Lung (tissue), 12 donors: ENCODE results near the gene ITGAE. TPM values are rescaled to one million over a fixed set of nuclear protein-coding genes. Genes with fewer than 3 reads are reported as not detected.

Source experiments
- ATAC-seq: fragments of 200-7000 bp; cut with Tn5 transposase; one replicate; pipeline ENCODE4 v1.9.1; 2020; ENCODE audit warnings: moderate number of reproducible peaks; ENCODE audit not compliant: insufficient read depth, low FRiP score
- DNase-seq, 3 donors: peaks; one replicate each; pipeline ENCODE4 v3.0.0-alpha.2; 2013 to 2017
- H3K27ac ChIP-seq, 2 donors: one replicate each; pipeline ENCODE4 v1.5.1; 2013; ENCODE audit warnings: mild to moderate bottlenecking in 2 of 2, moderate library complexity in 2 of 2, control low read depth in 1 of 2, inconsistent platforms in 1 of 2, low read depth in 1 of 2, low read length in 1 of 2
- H3K27me3 ChIP-seq, 3 donors: one replicate each; pipeline ENCODE4 v1.5.1; 2013; ENCODE audit warnings: low read length in 2 of 3; ENCODE audit not compliant: control insufficient read depth in 3 of 3, insufficient read depth in 3 of 3
- H3K36me3 ChIP-seq, 4 donors: one replicate each; pipeline ENCODE4 v1.5.1; 2013; ENCODE audit warnings: low read length in 4 of 4, mild to moderate bottlenecking in 1 of 4, moderate library complexity in 1 of 4; ENCODE audit not compliant: control insufficient read depth in 4 of 4, insufficient read depth in 4 of 4
- H3K4me1 ChIP-seq, 5 donors: one replicate each; pipeline ENCODE4 v1.5.1; 2013; ENCODE audit warnings: low read length in 5 of 5, mild to moderate bottlenecking in 2 of 5, moderate library complexity in 1 of 5; ENCODE audit not compliant: control insufficient read depth in 5 of 5, insufficient read depth in 5 of 5
- H3K4me3 ChIP-seq: one replicate; pipeline ENCODE4 v1.5.1; 2013; ENCODE audit warnings: mild to moderate bottlenecking, control low read depth, moderate library complexity
- H3K9ac ChIP-seq, 2 donors: one replicate each; pipeline ENCODE4 v1.5.1; 2013; ENCODE audit warnings: low read length in 2 of 2, control low read depth in 1 of 2; ENCODE audit not compliant: insufficient read depth in 1 of 2
- H3K9me3 ChIP-seq, 4 donors: one replicate each; pipeline ENCODE4 v1.5.1; 2013; ENCODE audit warnings: low read length in 3 of 4, mild to moderate bottlenecking in 1 of 4, moderate library complexity in 1 of 4; ENCODE audit not compliant: control insufficient read depth in 4 of 4, insufficient read depth in 3 of 4
- WGBS, 2 donors: extraction: QIAGEN DNeasy Blood & Tissue Kit; methylation state at CpG; one replicate each; pipeline ENCODE4 v1.1.7; 2013; 5-methylcytosine and 5-hydroxymethylcytosine counted together
- polyA plus RNA-seq, 2 donors: library from polyadenylated mRNA; stranded (reverse); fragments of 200-250 nt; gene quantifications; one replicate each; pipeline ENCODE4 v1.2.1, GENCODE V29; 2013
- total RNA-seq, 2 donors: library from RNA; depleted of rRNA in 1 of 2; stranded (reverse); fragments of >200 nt in 1 of 2; gene quantifications; one replicate each; pipeline ENCODE4 v1.2.1, GENCODE V29; 2014 to 2021
- TF ChIP-seq, protein P1 (sequence below): IDR thresholded peaks from 2 replicates; pipeline ENCODE4 v1.5.1; 2012; ENCODE audit warnings: mild to moderate bottlenecking; ENCODE audit errors: control extremely low read depth, extremely low read depth
- donor health status: control.
- donor health status: control.
- donor health status: Bipolar disorder and iron deficiency.
- donor health status: healthy.
- donor health status: DM: yes; HTN: yes; CAD: no.

The ITGAE gene
- total and polyA plus RNA-seq, 4 donors = 16.8 to 37.3 (median 27.6) TPM

DNA sequence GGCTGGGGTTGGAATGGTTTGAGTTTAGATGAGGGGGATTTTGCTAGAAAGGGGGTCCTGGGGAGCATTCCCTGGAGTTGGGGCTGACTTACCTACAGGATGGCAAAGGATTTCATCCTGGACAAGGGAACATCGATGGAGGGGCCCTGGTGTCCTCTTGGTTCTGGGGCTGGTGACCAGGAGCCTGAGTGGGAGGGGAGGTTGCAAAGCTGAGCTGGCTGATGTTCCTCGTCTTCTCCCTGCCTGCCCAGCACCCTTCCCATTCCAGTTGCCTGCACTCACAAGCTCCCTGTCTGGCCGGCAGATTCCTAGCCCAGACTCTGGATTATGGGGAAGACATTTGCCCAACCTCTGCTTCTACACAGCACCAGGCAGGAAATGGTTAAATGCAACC lies 37.2 kb downstream of the ITGAE start:
- Histone ChIP-seq H3K27ac (no peak overlapping the region), H3K9ac (no peak overlapping the region), H3K27me3 (no peaks in the 10 kb centered on the region), H3K4me3 (no peak overlapping the region), H3K9me3 (peaks cover 0 to 22% (median 0%) of the 10 kb centered on the region in 4 donors), H3K36me3 (no peaks in the 10 kb centered on the region), H3K4me1 (no peaks in the 10 kb centered on the region)
- TF ChIP-seq, protein P1, sequence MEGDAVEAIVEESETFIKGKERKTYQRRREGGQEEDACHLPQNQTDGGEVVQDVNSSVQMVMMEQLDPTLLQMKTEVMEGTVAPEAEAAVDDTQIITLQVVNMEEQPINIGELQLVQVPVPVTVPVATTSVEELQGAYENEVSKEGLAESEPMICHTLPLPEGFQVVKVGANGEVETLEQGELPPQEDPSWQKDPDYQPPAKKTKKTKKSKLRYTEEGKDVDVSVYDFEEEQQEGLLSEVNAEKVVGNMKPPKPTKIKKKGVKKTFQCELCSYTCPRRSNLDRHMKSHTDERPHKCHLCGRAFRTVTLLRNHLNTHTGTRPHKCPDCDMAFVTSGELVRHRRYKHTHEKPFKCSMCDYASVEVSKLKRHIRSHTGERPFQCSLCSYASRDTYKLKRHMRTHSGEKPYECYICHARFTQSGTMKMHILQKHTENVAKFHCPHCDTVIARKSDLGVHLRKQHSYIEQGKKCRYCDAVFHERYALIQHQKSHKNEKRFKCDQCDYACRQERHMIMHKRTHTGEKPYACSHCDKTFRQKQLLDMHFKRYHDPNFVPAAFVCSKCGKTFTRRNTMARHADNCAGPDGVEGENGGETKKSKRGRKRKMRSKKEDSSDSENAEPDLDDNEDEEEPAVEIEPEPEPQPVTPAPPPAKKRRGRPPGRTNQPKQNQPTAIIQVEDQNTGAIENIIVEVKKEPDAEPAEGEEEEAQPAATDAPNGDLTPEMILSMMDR = no peak
- ATAC-seq (no peak), DNase-seq (no peak)
- WGBS, 2 donors = 59 to 74% methylated on average over 3 of the region's 3 CpGs

DNA sequence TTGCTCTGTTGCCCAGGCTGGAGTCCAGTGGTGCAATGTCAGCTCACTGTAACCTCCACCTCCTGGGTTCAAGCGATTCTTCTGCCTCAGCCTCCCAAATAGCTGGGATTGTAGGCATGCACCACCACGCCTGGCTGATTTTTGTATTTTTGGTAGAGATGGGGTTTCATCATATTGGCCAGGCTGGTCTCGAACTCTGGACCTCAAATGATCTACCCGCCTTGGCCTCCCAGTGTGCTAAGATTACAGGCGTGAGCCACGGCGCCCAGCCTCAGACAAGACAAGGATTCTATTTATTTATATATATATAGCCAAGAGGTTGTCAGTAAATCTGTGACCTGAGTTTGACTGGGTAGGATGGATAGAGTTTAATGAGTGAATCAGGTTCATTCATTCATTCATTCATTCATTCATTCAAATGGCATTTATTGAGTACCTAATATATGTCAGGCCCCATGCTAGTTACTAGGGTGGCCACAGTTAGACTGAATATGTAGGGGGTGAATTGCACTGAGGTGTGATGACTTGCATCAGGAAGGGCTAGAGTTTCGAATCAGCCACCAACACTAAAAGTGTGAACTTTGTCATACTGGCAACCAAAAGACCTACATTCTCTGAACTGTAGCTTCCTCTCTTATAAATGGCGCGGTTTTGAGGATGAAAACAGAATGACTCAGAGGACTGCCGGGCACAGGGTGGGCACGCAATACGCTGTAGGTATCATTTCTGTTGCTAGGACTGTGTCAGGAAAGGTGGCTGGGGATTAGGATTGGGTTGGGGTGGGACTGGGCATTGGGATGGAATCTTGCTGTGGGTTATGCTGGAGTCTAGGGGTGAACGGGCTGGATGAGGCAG lies 37.8 kb downstream of the ITGAE start:
- no peak overlapping the region for H3K9ac ChIP-seq
- DNase-seq (no peak), ATAC-seq (no peak)
- no peaks in the 10 kb centered on the region for H3K4me1 ChIP-seq
- H3K27me3 ChIP-seq = no peaks in the 10 kb centered on the region
- no peak overlapping the region for H3K4me3 ChIP-seq
- H3K9me3 ChIP-seq = peaks cover 0 to 18% (median 0%) of the 10 kb centered on the region in 4 donors
- WGBS, 2 donors = 84 to 87% methylated on average over 14 of the region's 14 CpGs
- H3K27ac ChIP-seq = no peak overlapping the region
- TF ChIP-seq, protein P1 = no peak
- no peaks in the 10 kb centered on the region for H3K36me3 ChIP-seq

DNA sequence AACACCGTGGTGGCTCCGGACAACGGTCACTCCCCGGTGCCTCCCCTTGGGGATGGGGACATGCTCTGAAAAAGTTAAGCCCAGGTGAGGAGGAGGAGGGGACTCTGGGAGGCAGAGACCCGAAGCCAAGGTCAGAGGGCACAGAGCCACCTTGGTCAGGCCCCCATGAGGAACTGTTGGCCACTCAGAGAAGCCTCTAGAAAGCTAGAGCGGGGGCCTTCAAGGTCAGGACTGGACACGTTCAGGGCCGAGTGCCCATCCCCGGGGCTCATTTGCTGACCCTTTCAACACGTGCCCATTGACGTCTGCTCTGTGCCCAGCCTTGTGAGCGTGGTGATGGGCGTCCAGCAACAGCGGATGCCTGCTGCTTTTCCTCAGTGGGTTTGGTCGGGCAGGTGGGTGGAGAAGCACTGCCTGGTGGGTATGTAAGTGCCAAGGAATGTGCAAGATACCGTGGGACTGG lies 39.0 kb downstream of the ITGAE start:
- peaks cover 0 to 14% (median 0%) of the 10 kb centered on the region in 4 donors for H3K9me3 ChIP-seq
- no peak overlapping the region for H3K9ac ChIP-seq
- WGBS, 2 donors = 81 to 83% methylated on average over 16 of the region's 16 CpGs
- DNase-seq (no peak), ATAC-seq (no peak)
- H3K27ac ChIP-seq = no peak overlapping the region
- no peaks in the 10 kb centered on the region for H3K27me3 ChIP-seq
- H3K36me3 ChIP-seq = no peaks in the 10 kb centered on the region
- H3K4me3 ChIP-seq = no peak overlapping the region
- TF ChIP-seq, protein P1 = no peak
- H3K4me1 ChIP-seq = no peaks in the 10 kb centered on the region
